Vagina (tissue), 2 donors: ENCODE results near the gene CYP1A1. TPM values are rescaled to one million over a fixed set of nuclear protein-coding genes. Genes with fewer than 3 reads are reported as not detected.
"Not testable (repeated sequence)": the region's sequence is repeated elsewhere in the genome, so short reads cannot be mapped to it uniquely, and the experiment has no call there.

ENCODE experiments used
- DNase-seq, 2 donors: peaks; one replicate each; pipeline ENCODE4 v3.0.0-alpha.2; 2017; ENCODE audit errors: extremely low spot score in 2 of 2
- H3K27ac ChIP-seq: fragments of 200-600 bp; sonication (generic); one replicate; pipeline ENCODE4 v1.5.1; 2019
- H3K27me3 ChIP-seq: fragments of 200-600 bp; sonication (generic); one replicate; pipeline ENCODE4 v1.5.1; 2019
- H3K36me3 ChIP-seq, 2 donors: fragments of 200-600 bp; sonication (generic); one replicate each; pipeline ENCODE4 v1.5.1; 2017 to 2019
- H3K4me1 ChIP-seq: fragments of 200-600 bp; sonication (generic); one replicate; pipeline ENCODE4 v1.5.1; 2019
- H3K4me3 ChIP-seq, 2 donors: fragments of 200-600 bp; sonication (generic); 1 replicate in 1 of 2; 2 replicates in 1 of 2; pipeline ENCODE4 v1.5.1; 2016 to 2019
- H3K9me3 ChIP-seq: fragments of 200-600 bp; sonication (generic); one replicate; pipeline ENCODE4 v1.5.1; 2019
- POLR2A ChIP-seq, 2 donors: fragments of 450-650 bp; IDR thresholded peaks; one replicate each; pipeline ENCODE4 v1.6.1; 2017; ENCODE audit warnings: antibody characterized with exemption in 2 of 2, mild to moderate bottlenecking in 2 of 2, moderate library complexity in 2 of 2
- POLR2AphosphoS5 ChIP-seq, 2 donors: sonication (generic); formaldehyde crosslinking; IDR thresholded peaks; one replicate each; pipeline ENCODE4 v1.9.0; 2017; ENCODE audit warnings: antibody characterized with exemption in 2 of 2, mild to moderate bottlenecking in 2 of 2, low read depth in 1 of 2; ENCODE audit not compliant: insufficient read depth in 1 of 2
- intact Hi-C: fragments of 100-400 bp; cut with DNase I; formaldehyde crosslinking; loops from one replicate; pipeline ENCODE4 v1.15.1; 2023
- total RNA-seq: library from RNA; depleted of rRNA; stranded (reverse); fragments of >200 nt; gene quantifications from one replicate; pipeline ENCODE4 v1.2.3, GENCODE V29; 2016
- TF ChIP-seq, protein P1 (sequence below), 3 experiments: fragments of 450-650 bp in 2 of 3; fragments of 200-600 bp in 1 of 3; sonication (generic) in 1 of 3; IDR thresholded peaks; one replicate each; pipeline ENCODE4 v1.5.1; 2017 to 2019; ENCODE audit warnings: antibody characterized with exemption in 3 of 3, mild to moderate bottlenecking in 2 of 3, moderate library complexity in 2 of 3

CYP1A1 gene
- total RNA-seq, 1 donor from 2014 or later, result 1.5 TPM

- no peaks in the 10 kb centered on the region for H3K4me1 ChIP-seq
- TF ChIP-seq POLR2A (IDR thresholded peaks at IDR 0.05), result no peak
- no peak for TF ChIP-seq POLR2AphosphoS5 (IDR thresholded peaks at IDR 0.05; ENCODE audit: insufficient read depth in 1 of 2, low read depth in 1 of 2)
- H3K27ac ChIP-seq, result no peak overlapping the region
- H3K4me3 ChIP-seq, result no peak overlapping the region
- no peak for DNase-seq
- intact Hi-C loops, result no loop called here
- no peaks in the 10 kb centered on the region for H3K36me3 ChIP-seq
- H3K27me3 ChIP-seq, result no peaks in the 10 kb centered on the region
- H3K9me3 ChIP-seq, result no peaks in the 10 kb centered on the region
Observed at GRCh38 chr15:74750751-74751150, 25.4 kb upstream of the CYP1A1 start.

- Histone ChIP-seq H3K4me3 (no peak overlapping the region), H3K36me3 (no peaks in the 10 kb centered on the region), H3K4me1 (no peaks in the 10 kb centered on the region), H3K27ac (no peak overlapping the region), H3K27me3 (no peaks in the 10 kb centered on the region), H3K9me3 (no peaks in the 10 kb centered on the region)
- intact Hi-C loops, result no loop called here
- no peak for DNase-seq
- TF ChIP-seq POLR2AphosphoS5 (IDR thresholded peaks at IDR 0.05; ENCODE audit: insufficient read depth in 1 of 2, low read depth in 1 of 2), result no peak
- TF ChIP-seq, protein P1, sequence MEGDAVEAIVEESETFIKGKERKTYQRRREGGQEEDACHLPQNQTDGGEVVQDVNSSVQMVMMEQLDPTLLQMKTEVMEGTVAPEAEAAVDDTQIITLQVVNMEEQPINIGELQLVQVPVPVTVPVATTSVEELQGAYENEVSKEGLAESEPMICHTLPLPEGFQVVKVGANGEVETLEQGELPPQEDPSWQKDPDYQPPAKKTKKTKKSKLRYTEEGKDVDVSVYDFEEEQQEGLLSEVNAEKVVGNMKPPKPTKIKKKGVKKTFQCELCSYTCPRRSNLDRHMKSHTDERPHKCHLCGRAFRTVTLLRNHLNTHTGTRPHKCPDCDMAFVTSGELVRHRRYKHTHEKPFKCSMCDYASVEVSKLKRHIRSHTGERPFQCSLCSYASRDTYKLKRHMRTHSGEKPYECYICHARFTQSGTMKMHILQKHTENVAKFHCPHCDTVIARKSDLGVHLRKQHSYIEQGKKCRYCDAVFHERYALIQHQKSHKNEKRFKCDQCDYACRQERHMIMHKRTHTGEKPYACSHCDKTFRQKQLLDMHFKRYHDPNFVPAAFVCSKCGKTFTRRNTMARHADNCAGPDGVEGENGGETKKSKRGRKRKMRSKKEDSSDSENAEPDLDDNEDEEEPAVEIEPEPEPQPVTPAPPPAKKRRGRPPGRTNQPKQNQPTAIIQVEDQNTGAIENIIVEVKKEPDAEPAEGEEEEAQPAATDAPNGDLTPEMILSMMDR (IDR thresholded peaks at IDR 0.05), result no peak
- TF ChIP-seq POLR2A (IDR thresholded peaks at IDR 0.05), result no peak
Observed at GRCh38 chr15:74749832-74750231, 24.5 kb upstream of the CYP1A1 start.

GRCh38 chr15:74748322-74748946 lies 23.1 kb upstream of the CYP1A1 start, which contains the start of gene CYP1A2:
Gene CYP1A2 (plus strand): TSS chr15:74748845. CDS start chr15:74749739, 894 bp downstream.
- H3K27me3 ChIP-seq, result no peaks in the 10 kb centered on the region
- no peaks in the 10 kb centered on the region for H3K36me3 ChIP-seq
- TF ChIP-seq, protein P1 (IDR thresholded peaks at IDR 0.05), result no peak
- TF ChIP-seq POLR2A (IDR thresholded peaks at IDR 0.05), result no peak
- TF ChIP-seq POLR2AphosphoS5 (IDR thresholded peaks at IDR 0.05; ENCODE audit: insufficient read depth in 1 of 2, low read depth in 1 of 2), result no peak
- no peaks in the 10 kb centered on the region for H3K9me3 ChIP-seq
- no peak within 1 kb of the TSS for H3K4me3 ChIP-seq
- H3K4me1 ChIP-seq, result no peaks in the 10 kb centered on the region
- no peak for DNase-seq
- H3K27ac ChIP-seq, result no peak within 1 kb of the TSS
- intact Hi-C loops, result no loop called here

DNA sequence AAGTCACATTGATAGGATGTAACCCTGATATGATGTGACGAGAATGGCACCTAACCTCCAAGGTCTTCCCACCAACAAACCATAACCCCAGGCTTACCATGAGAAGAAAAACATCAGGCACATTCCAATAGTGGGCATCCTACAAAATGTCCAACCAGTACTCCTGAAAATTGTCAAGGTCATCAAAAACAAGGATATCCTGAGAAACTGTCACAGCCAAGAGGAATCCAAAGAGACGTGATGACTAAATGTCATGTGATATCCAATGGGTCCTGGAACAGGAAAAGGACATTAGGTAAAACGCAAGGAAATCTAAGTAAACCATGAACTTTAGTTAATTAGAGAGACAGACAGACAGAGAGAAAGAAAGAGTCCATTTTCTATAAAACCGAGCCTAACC lies 21.1 kb upstream of the CYP1A1 start:
- no peaks in the 10 kb centered on the region for H3K36me3 ChIP-seq
- DNase-seq, result no peak
- H3K27ac ChIP-seq, result no peak overlapping the region
- H3K27me3 ChIP-seq, result no peaks in the 10 kb centered on the region
- no peaks in the 10 kb centered on the region for H3K4me1 ChIP-seq
- no peaks in the 10 kb centered on the region for H3K9me3 ChIP-seq
- TF ChIP-seq, protein P1 (IDR thresholded peaks at IDR 0.05), result no peak
- TF ChIP-seq POLR2A (IDR thresholded peaks at IDR 0.05), result no peak
- TF ChIP-seq POLR2AphosphoS5 (IDR thresholded peaks at IDR 0.05; ENCODE audit: insufficient read depth in 1 of 2, low read depth in 1 of 2), result no peak
- intact Hi-C loops, result no loop called here
- no peak overlapping the region for H3K4me3 ChIP-seq

GRCh38 chr15:74742422-74742821 lies 17.1 kb upstream of the CYP1A1 start:
- Histone ChIP-seq H3K4me1 (no peaks in the 10 kb centered on the region), H3K4me3 (no peak overlapping the region), H3K9me3 (no peaks in the 10 kb centered on the region), H3K27ac (no peak overlapping the region), H3K27me3 (no peaks in the 10 kb centered on the region), H3K36me3 (no peaks in the 10 kb centered on the region)
- TF ChIP-seq POLR2A (IDR thresholded peaks at IDR 0.05) (no peak), POLR2AphosphoS5 (IDR thresholded peaks at IDR 0.05; ENCODE audit: insufficient read depth in 1 of 2, low read depth in 1 of 2) (no peak)
- TF ChIP-seq, protein P1 (IDR thresholded peaks at IDR 0.05), result no peak
- intact Hi-C loops, result no loop called here
- DNase-seq, result no peak

GRCh38 chr15:74738239-74738638 lies 12.9 kb upstream of the CYP1A1 start:
- H3K4me3 ChIP-seq, H3K36me3 ChIP-seq, H3K27me3 ChIP-seq, H3K4me1 ChIP-seq, H3K9me3 ChIP-seq, H3K27ac ChIP-seq, intact Hi-C loops, DNase-seq: not testable (repeated sequence)
